GM13977 (cell line): ENCODE results near the gene BCL2L15.
A peak's percentile ranks its signal among the peaks of the same experiment; 100 is the strongest.

Source experiments
- DNase-seq: peaks from one replicate; pipeline ENCODE4 v3.0.0; 2012; ENCODE audit warnings: low spot score
- in situ Hi-C: fragments of 300-500 bp; cut with MboI; formaldehyde crosslinking; loops from one replicate; pipeline ENCODE4 v1.12.0; 2022; ENCODE audit warnings: low sequenced_read_pairs, low pct_unique_long_range_greater_than_20kb, mixed read lengths, inconsistent platforms; ENCODE audit not compliant: unreplicated experiment
- TF ChIP-seq, protein P1 (sequence below): IDR thresholded peaks from 2 replicates; pipeline ENCODE4 v1.5.1; 2012; ENCODE audit warnings: mild to moderate bottlenecking, control low read depth; ENCODE audit not compliant: insufficient read depth; ENCODE audit errors: extremely low read depth, missing control alignments

Gene BCL2L15

GRCh38 chr1:113835686-113836290, 51.6 kb downstream of the BCL2L15 start:
- in situ Hi-C loops: no loop called here
- TF ChIP-seq, protein P1, sequence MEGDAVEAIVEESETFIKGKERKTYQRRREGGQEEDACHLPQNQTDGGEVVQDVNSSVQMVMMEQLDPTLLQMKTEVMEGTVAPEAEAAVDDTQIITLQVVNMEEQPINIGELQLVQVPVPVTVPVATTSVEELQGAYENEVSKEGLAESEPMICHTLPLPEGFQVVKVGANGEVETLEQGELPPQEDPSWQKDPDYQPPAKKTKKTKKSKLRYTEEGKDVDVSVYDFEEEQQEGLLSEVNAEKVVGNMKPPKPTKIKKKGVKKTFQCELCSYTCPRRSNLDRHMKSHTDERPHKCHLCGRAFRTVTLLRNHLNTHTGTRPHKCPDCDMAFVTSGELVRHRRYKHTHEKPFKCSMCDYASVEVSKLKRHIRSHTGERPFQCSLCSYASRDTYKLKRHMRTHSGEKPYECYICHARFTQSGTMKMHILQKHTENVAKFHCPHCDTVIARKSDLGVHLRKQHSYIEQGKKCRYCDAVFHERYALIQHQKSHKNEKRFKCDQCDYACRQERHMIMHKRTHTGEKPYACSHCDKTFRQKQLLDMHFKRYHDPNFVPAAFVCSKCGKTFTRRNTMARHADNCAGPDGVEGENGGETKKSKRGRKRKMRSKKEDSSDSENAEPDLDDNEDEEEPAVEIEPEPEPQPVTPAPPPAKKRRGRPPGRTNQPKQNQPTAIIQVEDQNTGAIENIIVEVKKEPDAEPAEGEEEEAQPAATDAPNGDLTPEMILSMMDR: peak; percentile 36
- DNase-seq: peak; percentile 36

DNA sequence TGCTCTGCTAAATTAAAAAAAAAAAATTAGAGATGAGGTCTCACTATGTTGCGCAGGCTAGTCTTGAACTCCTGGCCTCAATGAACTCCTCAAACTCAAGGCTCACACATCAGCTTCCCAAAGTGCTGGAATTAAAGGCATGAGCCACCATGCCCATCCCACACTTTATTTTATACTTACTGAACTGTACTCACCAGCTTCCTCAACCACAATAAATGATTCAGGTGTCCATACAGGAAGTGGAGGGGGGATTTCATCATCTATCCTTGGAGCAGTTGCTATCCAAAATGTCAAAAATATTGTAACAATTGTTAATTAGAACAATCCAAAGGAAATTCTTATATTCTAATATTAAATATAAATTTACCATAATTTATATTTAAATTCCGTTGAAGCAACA, 52.7 kb downstream of the BCL2L15 start:
- in situ Hi-C loops: no loop called here
- no peak for DNase-seq
- TF ChIP-seq, protein P1: no peak
